Large intestine (tissue), 3 donors: ENCODE data around the gene UNC119. TPM values are rescaled to one million over a fixed set of nuclear protein-coding genes. Genes with fewer than 3 reads are reported as not detected.
A peak's percentile ranks its signal among the peaks of the same experiment; 100 is the strongest.

Experiments
- DNase-seq, 2 donors: peaks; one replicate each; pipeline versions ENCODE4 v3.0.0 to v3.0.0-alpha.2; 2013
- H3K27ac ChIP-seq: one replicate; pipeline ENCODE4 v1.5.1; 2013; ENCODE audit warnings: low read length
- H3K27me3 ChIP-seq: 2 replicates; pipeline ENCODE4 v1.6.1; 2013; ENCODE audit warnings: low read length; ENCODE audit not compliant: control insufficient read depth, insufficient read depth
- H3K36me3 ChIP-seq: 2 replicates; pipeline ENCODE4 v1.6.1; 2013; ENCODE audit warnings: low read length; ENCODE audit not compliant: control insufficient read depth, insufficient read depth
- H3K4me1 ChIP-seq: one replicate; pipeline ENCODE4 v1.6.1; 2013; ENCODE audit warnings: low read length; ENCODE audit not compliant: control insufficient read depth, insufficient read depth
- H3K4me3 ChIP-seq: one replicate; pipeline ENCODE4 v1.5.1; 2013; ENCODE audit warnings: low read length
- H3K9me3 ChIP-seq: one replicate; pipeline ENCODE4 v1.6.1; 2013; ENCODE audit warnings: mild to moderate bottlenecking, low read depth, low read length, moderate library complexity; ENCODE audit not compliant: control insufficient read depth
- WGBS: methylation state at CpG from one replicate; pipeline ENCODE4 v1.1.5; 2013; ENCODE audit warnings: low lambda C conversion rate; ENCODE audit not compliant: insufficient coverage; 5-methylcytosine and 5-hydroxymethylcytosine counted together
- polyA plus RNA-seq: library from polyadenylated mRNA; unstranded; fragments of 120-200 nt; gene quantifications from one replicate; pipeline ENCODE4 v1.2.1, GENCODE V29; 2013

The UNC119 gene
- polyA plus RNA-seq, 1 donor, result 48.9 TPM

DNA sequence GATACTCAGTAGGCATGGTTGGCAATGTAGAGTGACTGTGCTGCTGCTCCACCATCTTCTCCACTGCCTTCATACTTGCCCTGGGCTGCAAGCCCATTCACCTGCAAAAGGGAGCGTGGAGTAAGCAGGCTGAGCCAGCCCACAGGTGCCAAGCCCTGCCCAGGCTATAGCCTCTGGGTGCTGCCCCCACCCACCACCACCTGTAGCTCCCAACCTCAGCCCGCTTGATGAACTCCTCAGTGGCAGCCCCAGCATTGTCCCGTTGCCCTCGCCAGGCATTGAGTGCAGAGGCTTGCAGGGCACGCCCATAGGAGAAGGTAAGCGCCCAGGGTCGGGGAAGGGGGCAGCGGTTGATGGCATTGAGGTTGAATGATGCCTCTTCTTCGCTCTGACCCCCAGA, 21.1 kb upstream of the UNC119 start:
- no peaks in the 10 kb centered on the region for H3K9me3 ChIP-seq
- H3K27ac ChIP-seq, result no peak overlapping the region
- H3K36me3 ChIP-seq, result peaks cover 9% of the 10 kb centered on the region
- WGBS, result no CpG with 5 or more reads among the region's 9 CpGs
- DNase-seq, result no peak
- no peaks in the 10 kb centered on the region for H3K27me3 ChIP-seq
- peaks cover 23% of the 10 kb centered on the region for H3K4me1 ChIP-seq
- H3K4me3 ChIP-seq, result no peak overlapping the region

DNA sequence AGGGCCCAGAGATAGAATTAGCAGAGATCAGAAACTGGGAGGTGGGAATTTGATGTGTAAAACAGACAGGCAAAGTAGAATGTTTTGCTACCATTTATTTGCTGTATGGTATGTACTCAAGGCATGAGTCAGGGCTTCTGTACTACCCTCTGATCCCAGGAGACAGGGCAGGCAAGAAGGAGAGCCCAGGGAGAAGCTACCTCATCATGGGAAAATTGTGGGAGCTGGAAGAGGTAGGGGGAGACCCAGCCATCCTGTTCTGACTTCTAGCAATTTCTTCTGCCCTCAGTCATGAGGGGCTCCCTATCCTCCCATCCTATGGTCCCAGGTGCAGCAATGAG, 20.6 kb upstream of the UNC119 start:
- Histone ChIP-seq H3K4me3 (no peak overlapping the region), H3K27me3 (no peaks in the 10 kb centered on the region), H3K36me3 (peaks cover 4% of the 10 kb centered on the region), H3K9me3 (no peaks in the 10 kb centered on the region), H3K4me1 (peaks cover 23% of the 10 kb centered on the region), H3K27ac (no peak overlapping the region)
- DNase-seq, result no peak

DNA sequence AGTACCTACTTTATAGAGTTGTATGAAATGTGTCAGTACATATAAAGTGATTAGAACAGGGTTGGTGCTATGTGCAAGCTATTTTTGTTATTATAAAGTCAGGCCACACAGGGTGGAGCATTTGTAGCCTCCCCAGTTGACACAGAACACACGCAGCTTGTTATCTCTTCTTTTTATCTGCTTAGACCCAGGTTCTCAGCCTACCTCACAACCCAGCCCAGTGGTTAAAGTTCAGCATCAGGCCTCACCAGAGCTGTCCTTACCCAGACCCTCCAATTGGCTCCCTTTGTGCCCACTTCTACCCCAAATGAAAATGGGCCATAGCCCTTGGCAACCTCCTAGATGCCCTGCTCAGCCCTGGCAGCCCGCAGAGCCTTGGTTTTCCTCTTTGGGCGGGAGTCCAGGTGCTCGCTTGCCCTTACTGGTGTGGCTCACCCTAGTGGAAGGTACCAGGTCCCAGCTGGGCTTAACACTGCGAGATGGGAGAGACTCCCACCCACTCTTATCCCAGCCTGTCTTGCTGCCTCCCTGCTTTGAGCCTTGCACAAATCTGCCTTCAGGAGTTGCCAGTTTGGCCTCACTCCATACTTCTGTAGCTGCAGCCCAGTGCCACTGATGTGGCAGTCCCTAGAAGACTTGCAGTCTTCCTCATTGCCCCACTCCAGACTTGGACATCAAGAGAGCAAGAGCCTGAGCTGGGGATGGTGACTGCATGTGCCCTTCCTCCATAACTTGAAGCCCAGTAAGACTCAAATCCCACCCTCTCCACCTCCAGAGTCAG, 20.0 kb upstream of the UNC119 start:
- no peaks in the 10 kb centered on the region for H3K9me3 ChIP-seq
- WGBS, result no CpG with 5 or more reads among the region's 5 CpGs
- peak in 1 of 2 donors; percentile 43 for DNase-seq
- no peaks in the 10 kb centered on the region for H3K27me3 ChIP-seq
- H3K4me3 ChIP-seq, result peak overlapping the region; percentile 83
- peak overlapping the region; percentile 38 for H3K27ac ChIP-seq
- H3K36me3 ChIP-seq, result no peaks in the 10 kb centered on the region
- peaks cover 23% of the 10 kb centered on the region for H3K4me1 ChIP-seq

DNA sequence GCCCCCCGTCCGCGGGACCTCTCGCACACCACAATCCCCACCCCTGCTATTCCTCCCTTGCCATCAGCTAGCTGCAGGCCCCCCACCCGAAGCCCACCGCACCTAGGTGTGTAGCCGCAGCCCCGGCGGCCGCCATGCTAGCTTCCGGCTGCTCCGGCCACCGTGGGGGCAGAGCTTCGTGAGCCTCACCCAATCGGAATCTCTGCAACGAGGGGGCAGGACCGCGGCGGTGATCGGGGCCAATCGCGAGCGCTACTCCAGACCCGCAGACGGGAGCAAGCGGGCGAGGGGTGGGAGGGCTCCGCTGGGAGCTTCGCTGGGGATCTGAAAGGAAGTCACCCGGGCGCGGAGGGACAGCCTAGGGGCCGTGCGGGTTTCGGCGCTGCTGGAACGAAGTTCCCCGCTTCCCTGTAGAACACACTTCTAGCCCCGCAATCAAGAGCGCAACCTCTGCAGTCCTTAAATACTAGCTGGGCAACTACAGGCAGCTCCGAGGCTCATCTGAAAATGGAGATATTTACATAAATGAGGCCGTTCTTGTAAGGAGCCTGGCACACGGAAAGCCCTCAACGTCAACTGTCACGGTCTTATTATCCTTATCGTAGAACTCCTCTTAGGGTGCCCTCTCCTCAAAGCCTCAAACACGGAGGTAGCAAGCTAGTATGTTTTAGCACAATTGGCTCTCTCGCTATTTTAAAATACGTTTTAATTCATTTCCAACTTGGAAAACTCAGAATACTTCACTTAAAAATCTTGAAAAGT, 19.1 kb upstream of the UNC119 start, which contains the start of gene PIGS:
Gene PIGS, minus strand, starts transcription at position 164 of the 762 bp plus-strand sequence. Its CDS starts 28 bp downstream, at position 136.
- peak; percentile 92 to 93 for DNase-seq
- 0% methylated on average over 3 of the region's 49 CpGs for WGBS
- Histone ChIP-seq H3K9me3 (no peaks in the 10 kb centered on the region), H3K4me1 (peaks cover 23% of the 10 kb centered on the region), H3K27ac (peak within 1 kb of the TSS; percentile 44), H3K27me3 (no peaks in the 10 kb centered on the region), H3K4me3 (peak within 1 kb of the TSS; percentile 83), H3K36me3 (peaks cover 3% of the 10 kb centered on the region)

DNA sequence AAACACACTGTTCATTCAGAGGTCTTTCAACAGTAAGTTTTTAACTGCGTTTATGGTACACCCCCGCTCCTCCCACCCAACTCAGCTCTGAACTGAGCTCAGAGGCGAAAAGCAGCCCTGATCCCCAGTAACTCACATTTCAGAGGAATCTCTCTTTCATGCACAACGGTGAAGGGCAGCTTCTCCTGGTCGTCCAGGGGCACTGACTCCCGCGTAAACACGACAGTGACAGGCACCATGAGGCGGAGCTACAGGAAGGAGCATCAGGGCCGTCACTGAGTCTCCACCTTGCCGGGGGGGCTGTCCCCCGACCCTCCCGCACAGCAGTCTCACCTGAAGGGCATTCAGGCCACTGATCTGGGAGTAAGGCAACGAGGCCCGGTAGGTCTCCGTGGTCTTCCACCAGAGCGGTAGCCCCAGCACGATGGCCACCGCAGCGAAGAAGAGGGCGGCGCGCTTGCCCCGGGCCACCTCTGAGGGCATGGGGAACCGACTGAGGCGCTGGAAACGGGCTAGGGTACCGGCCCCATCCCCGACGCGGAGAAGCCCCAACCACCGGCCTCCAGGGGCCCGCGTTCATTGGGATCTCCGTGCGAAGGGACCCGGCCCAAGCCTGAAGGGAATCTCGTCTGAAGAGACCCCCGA, 18.4 kb upstream of the UNC119 start:
- Histone ChIP-seq H3K4me1 (peaks cover 21% of the 10 kb centered on the region), H3K9me3 (no peaks in the 10 kb centered on the region), H3K36me3 (peaks cover 3% of the 10 kb centered on the region), H3K27me3 (no peaks in the 10 kb centered on the region), H3K27ac (peak overlapping the region; percentile 44), H3K4me3 (peak overlapping the region; percentile 83)
- DNase-seq, result peak in 1 of 2 donors; percentile 47
- WGBS, result no CpG with 5 or more reads among the region's 39 CpGs

DNA sequence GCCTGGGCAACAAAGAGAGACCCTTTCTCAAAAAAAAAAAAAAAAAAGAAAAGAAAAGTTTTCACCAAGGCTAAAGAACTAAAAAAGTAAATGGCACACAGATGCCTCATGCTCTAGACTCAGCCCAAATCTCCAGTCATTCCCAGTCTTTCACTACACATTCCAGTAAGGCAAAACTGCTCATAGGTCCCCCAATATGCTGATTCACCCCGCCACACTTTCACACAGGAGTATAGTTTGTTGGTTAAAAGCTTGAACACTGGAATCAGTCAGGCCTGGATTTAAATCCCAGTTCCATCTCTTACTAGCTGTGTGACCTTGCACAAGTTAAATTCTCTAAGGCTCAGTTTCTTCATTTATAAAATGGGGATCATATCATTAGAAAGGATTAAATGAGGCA, 17.0 kb upstream of the UNC119 start:
- no peak for DNase-seq
- Histone ChIP-seq H3K27me3 (no peaks in the 10 kb centered on the region), H3K4me3 (no peak overlapping the region), H3K4me1 (peaks cover 21% of the 10 kb centered on the region), H3K9me3 (no peaks in the 10 kb centered on the region), H3K36me3 (peaks cover 3% of the 10 kb centered on the region), H3K27ac (no peak overlapping the region)
- no CpG with 5 or more reads among the region's 1 CpG for WGBS

DNA sequence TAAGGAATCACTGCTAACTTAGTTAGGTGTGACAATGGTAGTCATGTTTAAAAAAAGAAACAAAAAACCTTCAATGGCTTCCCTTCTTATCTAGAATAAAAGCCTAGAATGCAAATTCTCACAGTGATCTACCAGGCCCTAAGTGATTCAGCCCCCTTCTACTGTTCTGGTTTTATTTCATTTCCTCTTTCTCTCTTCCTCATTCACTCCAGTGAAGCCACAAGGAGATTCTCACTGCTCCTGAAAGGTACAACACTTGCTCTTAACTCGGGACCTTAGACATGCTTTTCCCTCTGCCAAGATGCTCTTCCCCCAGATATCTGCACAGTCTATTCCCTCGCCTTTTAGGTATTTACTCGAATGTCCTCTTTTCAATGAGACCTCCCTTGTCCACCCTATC, 15.2 kb upstream of the UNC119 start:
- H3K9me3 ChIP-seq, result no peaks in the 10 kb centered on the region
- no peak overlapping the region for H3K27ac ChIP-seq
- peaks cover 13% of the 10 kb centered on the region for H3K4me1 ChIP-seq
- no peak overlapping the region for H3K4me3 ChIP-seq
- 86% methylated on average over 3 of the region's 3 CpGs for WGBS
- H3K27me3 ChIP-seq, result no peaks in the 10 kb centered on the region
- DNase-seq, result no peak
- peaks cover 12% of the 10 kb centered on the region for H3K36me3 ChIP-seq

DNA sequence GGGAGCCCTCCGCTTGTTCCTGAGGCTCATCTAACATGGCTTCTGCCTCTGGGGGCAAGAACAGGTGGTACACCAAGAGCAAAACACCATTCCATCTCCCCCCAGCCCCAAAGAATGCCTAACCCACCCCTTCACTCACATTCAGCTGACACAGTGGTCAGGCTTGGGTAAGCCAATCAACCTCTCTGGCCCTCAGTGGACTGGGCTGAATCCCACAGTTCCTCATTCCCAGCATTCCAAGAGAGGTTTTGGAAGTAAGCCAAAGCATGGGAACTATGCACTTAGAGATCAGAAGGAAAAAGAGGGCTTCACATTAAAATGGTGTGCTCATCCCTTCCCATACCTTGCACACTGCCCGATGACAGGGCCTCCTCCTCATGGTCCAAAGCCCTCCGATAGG, 11.1 kb upstream of the UNC119 start:
- H3K36me3 ChIP-seq, result peaks cover 41% of the 10 kb centered on the region
- WGBS, result no CpG with 5 or more reads among the region's 3 CpGs
- no peaks in the 10 kb centered on the region for H3K4me1 ChIP-seq
- no peak for DNase-seq
- no peaks in the 10 kb centered on the region for H3K27me3 ChIP-seq
- H3K27ac ChIP-seq, result no peak overlapping the region
- H3K4me3 ChIP-seq, result no peak overlapping the region
- no peaks in the 10 kb centered on the region for H3K9me3 ChIP-seq

DNA sequence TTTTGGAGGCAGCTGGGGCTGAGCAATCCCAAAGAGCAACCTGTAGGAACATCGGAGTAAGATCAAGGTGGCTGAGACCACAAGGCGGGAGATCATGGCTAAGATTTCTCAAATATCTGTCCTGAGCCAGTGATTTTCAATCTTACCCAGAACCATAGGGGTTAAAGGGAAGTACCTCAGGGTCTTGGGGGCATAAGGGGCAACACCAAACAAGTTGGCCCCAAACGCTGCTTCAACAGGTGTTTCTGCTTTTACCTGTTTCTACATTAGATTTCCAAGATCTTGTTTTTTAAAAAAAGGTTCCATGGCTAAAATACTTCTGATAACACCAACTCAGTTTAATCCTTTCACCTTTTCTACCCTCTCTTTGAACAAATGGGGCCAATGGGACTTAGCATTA, 2.6 kb upstream of the UNC119 start:
- no peaks in the 10 kb centered on the region for H3K9me3 ChIP-seq
- H3K36me3 ChIP-seq, result peaks cover 60% of the 10 kb centered on the region

DNA sequence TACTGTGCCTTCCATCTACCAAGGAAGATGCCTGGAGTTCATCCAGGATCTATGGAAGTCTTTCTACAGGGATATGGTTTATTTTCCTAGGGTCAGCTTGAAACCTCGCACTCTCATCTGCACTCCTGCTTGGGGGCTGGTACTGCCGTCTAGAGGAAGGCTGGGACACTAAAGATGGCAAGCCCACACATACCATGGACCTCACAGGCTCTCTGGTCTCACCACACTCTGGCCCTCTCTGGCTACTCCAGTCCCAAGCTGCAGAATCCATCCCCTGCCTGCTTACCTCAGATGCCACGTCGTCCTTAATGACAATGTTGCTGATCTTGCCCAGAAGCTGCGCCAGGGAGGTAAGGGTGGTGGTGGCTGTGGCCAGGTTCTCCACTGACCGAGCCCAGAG, 2.1 kb upstream of the UNC119 start:
- no CpG with 5 or more reads among the region's 6 CpGs for WGBS
- DNase-seq, result no peak
- Histone ChIP-seq H3K36me3 (peaks cover 55% of the 10 kb centered on the region), H3K9me3 (no peaks in the 10 kb centered on the region), H3K4me1 (peaks cover 44% of the 10 kb centered on the region), H3K4me3 (no peak overlapping the region), H3K27ac (peak overlapping the region; percentile 54), H3K27me3 (no peaks in the 10 kb centered on the region)

More for the DNA sequence above, 2.6 kb upstream of the UNC119 start:
- no peaks in the 10 kb centered on the region for H3K27me3 ChIP-seq
- no peak for DNase-seq
- no peak overlapping the region for H3K4me3 ChIP-seq
- peaks cover 40% of the 10 kb centered on the region for H3K4me1 ChIP-seq
- WGBS, result 100% methylated on average over 1 of the region's 3 CpGs
- H3K27ac ChIP-seq, result no peak overlapping the region
